Uterus (tissue), 4 donors: ENCODE measurements around the gene MFSD2A. TPM values are rescaled to one million over a fixed set of nuclear protein-coding genes. Genes with fewer than 3 reads are reported as not detected.
"Not testable (repeated sequence)": the region's sequence is repeated elsewhere in the genome, so short reads cannot be mapped to it uniquely, and the experiment has no call there.

Experiments used
- DNase-seq, 2 donors: peaks; one replicate each; pipeline ENCODE4 v3.0.0-alpha.2; 2019 to 2020
- H3K27ac ChIP-seq, 2 donors: fragments of 200-600 bp; sonication (generic); 1 replicate in 1 of 2; 2 replicates in 1 of 2; pipeline ENCODE4 v1.5.1; 2016 to 2018
- H3K27me3 ChIP-seq, 2 donors: fragments of 200-600 bp; sonication (generic); one replicate each; pipeline ENCODE4 v1.5.1; 2018 to 2019; ENCODE audit warnings: control low read depth in 1 of 2
- H3K36me3 ChIP-seq, 2 donors: fragments of 200-600 bp; sonication (generic); one replicate each; pipeline ENCODE4 v1.5.1; 2019; ENCODE audit warnings: control low read depth in 1 of 2
- H3K4me1 ChIP-seq, 2 donors: fragments of 200-600 bp; sonication (generic); one replicate each; pipeline ENCODE4 v1.5.1; 2018 to 2019; ENCODE audit warnings: control low read depth in 1 of 2
- H3K4me3 ChIP-seq, 2 donors: fragments of 200-600 bp; sonication (generic); 1 replicate in 1 of 2; 2 replicates in 1 of 2; pipeline ENCODE4 v1.5.1; 2018 to 2019; ENCODE audit warnings: mild to moderate bottlenecking in 1 of 2
- H3K9me3 ChIP-seq, 2 donors: fragments of 200-600 bp; sonication (generic); one replicate each; pipeline ENCODE4 v1.5.1; 2019; ENCODE audit warnings: control low read depth in 1 of 2
- CTCF ChIP-seq, 4 experiments: fragments of 200-600 bp in 2 of 4; fragments of 450-650 bp in 2 of 4; sonication (generic) in 2 of 4; IDR thresholded peaks; one replicate each; pipeline ENCODE4 v1.5.1; 2016 to 2019; ENCODE audit warnings: antibody characterized with exemption in 4 of 4, mild to moderate bottlenecking in 2 of 4, moderate library complexity in 1 of 4
- POLR2A ChIP-seq, 2 donors: fragments of 450-650 bp; IDR thresholded peaks; one replicate each; pipeline ENCODE4 v1.6.1; 2016; ENCODE audit warnings: antibody characterized with exemption in 2 of 2, mild to moderate bottlenecking in 1 of 2, moderate library complexity in 1 of 2
- intact Hi-C: fragments of 100-400 bp; cut with DNase I; formaldehyde crosslinking; loops from one replicate; pipeline ENCODE4 v1.15.1; 2023; ENCODE audit warnings: low total_unique reads
- total RNA-seq, 4 donors: library from RNA; depleted of rRNA in 3 of 4; stranded (reverse); fragments of >200 nt in 3 of 4; gene quantifications; one replicate each; pipeline versions ENCODE4 v1.1.0 to v1.2.4, GENCODE V29; 2014 to 2023
- donor health status: DM: yes; HTN: yes; CAD: no.

The MFSD2A gene
- total RNA-seq, 4 donors from 2014 or later = 2.0 to 16.2 (median 6.5) TPM

DNA sequence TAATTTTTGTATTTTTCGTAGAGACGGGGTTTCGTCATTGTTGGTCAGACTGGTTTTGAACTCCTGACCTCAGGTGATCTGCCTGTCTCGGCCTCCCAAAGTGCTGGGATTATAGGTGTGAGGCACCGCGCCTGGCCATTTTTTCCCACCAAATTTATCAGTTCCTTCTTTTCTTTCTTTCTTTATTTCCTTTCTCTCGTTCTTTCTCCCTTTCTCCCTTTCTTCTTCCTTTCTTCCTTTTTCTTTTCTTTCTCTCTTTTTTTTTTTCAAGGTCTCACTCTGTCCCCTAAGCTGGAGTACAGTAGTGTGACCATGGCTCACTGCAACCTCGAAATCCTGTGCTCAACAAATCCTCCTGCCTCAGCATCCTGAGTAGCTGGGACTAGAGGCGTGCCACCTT is 26.4 kb downstream of the MFSD2A start:
- no peaks in the 10 kb centered on the region for H3K9me3 ChIP-seq
- no peak for TF ChIP-seq CTCF (IDR thresholded peaks at IDR 0.05)
- TF ChIP-seq POLR2A (IDR thresholded peaks at IDR 0.05) = no peak
- DNase-seq = no peak
- no peak overlapping the region for H3K4me3 ChIP-seq
- no peaks in the 10 kb centered on the region for H3K36me3 ChIP-seq
- intact Hi-C loops = no loop called here
- no peaks in the 10 kb centered on the region for H3K27me3 ChIP-seq
- H3K27ac ChIP-seq = no peak overlapping the region
- no peaks in the 10 kb centered on the region for H3K4me1 ChIP-seq

GRCh38 chr1:39981945-39982344 is 27.0 kb downstream of the MFSD2A start:
- DNase-seq = no peak
- no peak overlapping the region for H3K27ac ChIP-seq

GRCh38 chr1:39984480-39984879 is 29.5 kb downstream of the MFSD2A start:
- H3K4me3 ChIP-seq, DNase-seq, H3K9me3 ChIP-seq, H3K4me1 ChIP-seq, H3K36me3 ChIP-seq, H3K27me3 ChIP-seq, H3K27ac ChIP-seq, intact Hi-C loops: not testable (repeated sequence)

More at GRCh38 chr1:39981945-39982344, 27.0 kb downstream of the MFSD2A start:
- H3K4me1 ChIP-seq = no peaks in the 10 kb centered on the region
- no peaks in the 10 kb centered on the region for H3K36me3 ChIP-seq
- no peak overlapping the region for H3K4me3 ChIP-seq
- H3K27me3 ChIP-seq = no peaks in the 10 kb centered on the region
- TF ChIP-seq POLR2A (IDR thresholded peaks at IDR 0.05) (no peak), CTCF (IDR thresholded peaks at IDR 0.05) (no peak)
- no peaks in the 10 kb centered on the region for H3K9me3 ChIP-seq
- intact Hi-C loops = no loop called here

DNA sequence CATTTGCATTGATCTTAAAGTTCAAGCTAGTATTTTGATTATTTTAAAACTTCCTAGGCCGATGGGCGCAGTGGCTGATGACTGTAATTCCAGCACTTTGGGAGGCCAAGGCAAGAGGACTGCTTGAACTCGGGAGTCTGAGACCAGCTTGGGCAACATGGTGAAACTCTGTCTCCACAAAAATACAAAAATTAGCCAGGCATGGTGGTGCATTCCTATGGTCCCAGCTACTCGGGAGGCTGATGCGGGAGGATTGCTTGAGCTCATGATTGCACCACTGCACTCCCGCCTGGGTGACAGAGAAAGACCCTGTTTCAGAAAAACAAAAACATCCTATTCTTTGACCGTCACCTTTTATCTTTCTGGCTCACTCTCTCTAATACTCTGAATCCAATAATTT is 30.0 kb downstream of the MFSD2A start:
- no peak for DNase-seq
- Histone ChIP-seq H3K27ac (no peak overlapping the region), H3K9me3 (no peaks in the 10 kb centered on the region), H3K36me3 (no peaks in the 10 kb centered on the region), H3K27me3 (no peaks in the 10 kb centered on the region), H3K4me3 (no peak overlapping the region), H3K4me1 (no peaks in the 10 kb centered on the region)
- TF ChIP-seq POLR2A (IDR thresholded peaks at IDR 0.05) (no peak), CTCF (IDR thresholded peaks at IDR 0.05) (no peak)
- intact Hi-C loops = no loop called here

DNA sequence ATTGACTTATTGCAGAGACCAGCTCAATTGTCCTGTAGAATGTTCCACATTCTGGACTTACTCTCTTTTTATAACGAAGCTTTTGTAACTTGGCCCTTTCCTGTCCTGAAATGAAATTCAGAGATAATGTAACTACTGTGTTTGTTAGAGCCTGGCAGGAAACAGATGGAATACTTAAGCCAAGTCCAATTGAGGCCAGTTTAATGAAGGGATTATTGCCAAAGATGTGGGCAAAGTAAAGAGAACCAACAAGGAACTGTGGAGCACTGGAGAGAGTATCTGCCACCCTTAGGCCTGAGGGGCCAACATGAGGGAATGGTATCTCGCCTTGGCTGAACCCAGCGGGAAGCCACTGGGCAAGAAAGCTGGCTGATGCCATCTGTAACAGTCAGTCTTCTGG is 32.9 kb downstream of the MFSD2A start:
- no peaks in the 10 kb centered on the region for H3K36me3 ChIP-seq
- no peak overlapping the region for H3K27ac ChIP-seq
- no peaks in the 10 kb centered on the region for H3K9me3 ChIP-seq
- no peaks in the 10 kb centered on the region for H3K27me3 ChIP-seq
- intact Hi-C loops = no loop called here
- TF ChIP-seq POLR2A (IDR thresholded peaks at IDR 0.05) (no peak), CTCF (IDR thresholded peaks at IDR 0.05) (no peak)
- H3K4me1 ChIP-seq = no peaks in the 10 kb centered on the region
- no peak for DNase-seq
- H3K4me3 ChIP-seq = no peak overlapping the region
